PC-9 (cell line): ENCODE measurements around the gene P2RX7. TPM values are rescaled to one million over a fixed set of nuclear protein-coding genes. Genes with fewer than 3 reads are reported as not detected.

Source experiments
- BruUV-seq: library from RNA; stranded (reverse); fragments of 400-500 nt; replicated peaks from 2 replicates; lab custom pipeline; 2021; lab: Mats Ljungman, UMichigan
- CTCF ChIA-PET: fragments of 300-600 bp; sonication (Branson Sonifier 250); formaldehyde crosslinking; loops from one replicate; lab custom pipeline; 2022; ENCODE audit warnings: antibody characterized with exemption; lab: Charles Lee
- POLR2A ChIA-PET: fragments of 300-600 bp; sonication (Branson Sonifier 250); formaldehyde crosslinking; loops from one replicate; lab custom pipeline; 2022; ENCODE audit warnings: antibody characterized with exemption; ENCODE audit not compliant: unreplicated experiment; lab: Charles Lee
- DNase-seq, 2 experiments: peaks; one replicate each; pipeline versions ENCODE4 v3.0.0 to v3.0.0-alpha.2; 2015 to 2022; ENCODE audit warnings: mixed read lengths in 1 of 2
- H2AFZ ChIP-seq: fragments of 200-600 bp; sonication (generic); 2 replicates; pipeline ENCODE4 v1.8.1; 2017; ENCODE audit warnings: antibody characterized with exemption
- H3F3A ChIP-seq: fragments of 200-600 bp; sonication (generic); 2 replicates; pipeline ENCODE4 v1.8.1; 2017; ENCODE audit warnings: antibody characterized with exemption, mild to moderate bottlenecking, low read depth; ENCODE audit not compliant: insufficient read depth
- H3K27ac ChIP-seq: fragments of 200-600 bp; sonication (generic); 2 replicates; pipeline ENCODE4 v1.6.1; 2016; ENCODE audit warnings: mixed run types
- H3K27me3 ChIP-seq: fragments of 200-600 bp; sonication (generic); 2 replicates; pipeline ENCODE4 v1.6.1; 2016; ENCODE audit warnings: low read depth, mixed run types; ENCODE audit not compliant: insufficient read depth
- H3K36me3 ChIP-seq: fragments of 200-600 bp; sonication (generic); 2 replicates; pipeline ENCODE4 v1.6.1; 2016; ENCODE audit warnings: low read depth, mixed run types
- H3K4me1 ChIP-seq: fragments of 200-600 bp; sonication (generic); replicated peaks from 2 replicates; pipeline ENCODE4 v1.6.1; 2016; ENCODE audit warnings: mixed run types; ENCODE audit not compliant: insufficient read depth
- H3K4me2 ChIP-seq: fragments of 200-600 bp; sonication (generic); 2 replicates; pipeline ENCODE4 v1.6.1; 2017; ENCODE audit warnings: mixed run types
- H3K4me3 ChIP-seq: fragments of 200-600 bp; sonication (generic); 2 replicates; pipeline ENCODE4 v1.6.1; 2016; ENCODE audit warnings: mixed run types
- H3K79me2 ChIP-seq: fragments of 200-600 bp; sonication (generic); 2 replicates; pipeline ENCODE4 v1.6.1; 2017; ENCODE audit warnings: low read depth, mixed run types
- H3K9me2 ChIP-seq: fragments of 200-600 bp; sonication (generic); 2 replicates; pipeline ENCODE4 v1.8.1; 2017; ENCODE audit warnings: mild to moderate bottlenecking; ENCODE audit not compliant: insufficient read depth
- H3K9me3 ChIP-seq: fragments of 200-600 bp; sonication (generic); 2 replicates; pipeline ENCODE4 v1.8.1; 2016; ENCODE audit warnings: low read depth; ENCODE audit not compliant: insufficient read depth
- H4K20me1 ChIP-seq: fragments of 200-600 bp; sonication (generic); 2 replicates; pipeline ENCODE4 v1.8.1; 2017; ENCODE audit not compliant: insufficient read depth
- EZH2 ChIP-seq: fragments of 200-600 bp; sonication (generic); IDR thresholded peaks from 2 replicates; pipeline ENCODE4 v1.8.0; 2017; ENCODE audit warnings: antibody characterized with exemption, low read depth
- intact Hi-C: fragments of 100-400 bp; cut with micrococcal nuclease; formaldehyde crosslinking; loops from one replicate; pipeline ENCODE4 v1.10.0; 2022; ENCODE audit not compliant: unreplicated experiment
- total RNA-seq: library from RNA; stranded (reverse); gene quantifications from 2 replicates; pipeline ENCODE4 v1.2.3, GENCODE V29; 2021
- TF ChIP-seq, protein P1 (sequence below): fragments of 200-600 bp; sonication (generic); conservative IDR thresholded peaks from 2 replicates; pipeline ENCODE4 v1.6.1; 2017; ENCODE audit warnings: mixed run types, antibody characterized with exemption, mild to moderate bottlenecking, moderate library complexity

Gene P2RX7
- total RNA-seq, 1 experiment from 2014 or later = 3.2 TPM

DNA sequence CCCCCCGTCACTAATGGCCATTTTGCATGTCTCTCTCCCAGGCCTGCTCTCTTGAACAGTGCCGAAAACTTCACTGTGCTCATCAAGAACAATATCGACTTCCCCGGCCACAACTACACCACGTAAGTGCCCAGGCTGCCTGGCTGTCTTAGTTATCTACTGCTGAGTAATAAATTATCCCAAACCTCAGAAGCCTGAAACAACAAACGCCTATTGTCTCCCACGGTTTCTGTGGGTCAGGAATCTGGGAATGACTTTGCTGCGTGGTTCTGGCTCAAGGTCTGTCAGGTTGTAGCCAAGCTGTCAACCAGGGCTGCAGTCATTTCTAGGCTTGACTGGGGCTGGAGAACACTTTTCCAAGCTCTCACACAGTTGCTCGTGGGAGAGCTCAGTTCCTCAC lies 32.6 kb downstream of the P2RX7 start:
- ChIA-PET POLR2A (no interaction called here), CTCF (no interaction called here)
- Histone ChIP-seq H3K4me3 (no peak overlapping the region), H3K36me3 (no peaks in the 10 kb centered on the region), H3K4me1 (peaks cover 5% of the 10 kb centered on the region), H3K79me2 (no peaks in the 10 kb centered on the region), H4K20me1 (no peaks in the 10 kb centered on the region), H3K9me2 (no peaks in the 10 kb centered on the region), H3K27ac (no peak overlapping the region), H2AFZ (no peak overlapping the region), H3K4me2 (no peak overlapping the region), H3K27me3 (no peaks in the 10 kb centered on the region), H3K9me3 (no peaks in the 10 kb centered on the region), H3F3A (peaks cover 7% of the 10 kb centered on the region; the same call in 1 of the 2 replicates)
- TF ChIP-seq EZH2 = no peak
- TF ChIP-seq, protein P1, sequence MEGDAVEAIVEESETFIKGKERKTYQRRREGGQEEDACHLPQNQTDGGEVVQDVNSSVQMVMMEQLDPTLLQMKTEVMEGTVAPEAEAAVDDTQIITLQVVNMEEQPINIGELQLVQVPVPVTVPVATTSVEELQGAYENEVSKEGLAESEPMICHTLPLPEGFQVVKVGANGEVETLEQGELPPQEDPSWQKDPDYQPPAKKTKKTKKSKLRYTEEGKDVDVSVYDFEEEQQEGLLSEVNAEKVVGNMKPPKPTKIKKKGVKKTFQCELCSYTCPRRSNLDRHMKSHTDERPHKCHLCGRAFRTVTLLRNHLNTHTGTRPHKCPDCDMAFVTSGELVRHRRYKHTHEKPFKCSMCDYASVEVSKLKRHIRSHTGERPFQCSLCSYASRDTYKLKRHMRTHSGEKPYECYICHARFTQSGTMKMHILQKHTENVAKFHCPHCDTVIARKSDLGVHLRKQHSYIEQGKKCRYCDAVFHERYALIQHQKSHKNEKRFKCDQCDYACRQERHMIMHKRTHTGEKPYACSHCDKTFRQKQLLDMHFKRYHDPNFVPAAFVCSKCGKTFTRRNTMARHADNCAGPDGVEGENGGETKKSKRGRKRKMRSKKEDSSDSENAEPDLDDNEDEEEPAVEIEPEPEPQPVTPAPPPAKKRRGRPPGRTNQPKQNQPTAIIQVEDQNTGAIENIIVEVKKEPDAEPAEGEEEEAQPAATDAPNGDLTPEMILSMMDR = no peak
- no peak for DNase-seq
- BruUV-seq = no TSS peak
- intact Hi-C loops = no loop called here

DNA sequence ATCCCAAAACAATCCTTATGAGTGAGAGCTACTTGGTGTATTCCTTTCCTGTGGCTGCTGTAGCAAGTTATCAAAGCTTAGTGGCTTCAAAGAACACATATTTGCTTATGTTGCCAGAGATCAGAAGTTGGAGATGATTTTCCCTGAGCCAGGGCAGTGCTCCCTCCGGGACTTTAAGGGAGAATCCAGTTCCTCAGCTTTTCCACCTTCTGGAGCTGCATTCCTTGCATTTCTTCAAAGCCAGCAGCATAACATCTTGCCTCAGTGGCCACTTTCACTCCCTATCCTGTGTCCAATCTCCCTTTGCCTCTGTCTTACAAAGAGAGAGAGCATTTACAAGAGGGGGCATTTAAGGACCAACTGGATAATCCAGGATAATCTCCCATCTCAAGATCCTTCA lies 33.7 kb downstream of the P2RX7 start:
- no TSS peak for BruUV-seq
- H3K9me2 ChIP-seq = no peaks in the 10 kb centered on the region
- intact Hi-C loops = no loop called here
- no peaks in the 10 kb centered on the region for H3K27me3 ChIP-seq
- no peak overlapping the region for H2AFZ ChIP-seq
- no peaks in the 10 kb centered on the region for H3K79me2 ChIP-seq
- H3K9me3 ChIP-seq = no peaks in the 10 kb centered on the region
- TF ChIP-seq EZH2 = no peak
- TF ChIP-seq, protein P1 = no peak
- no peak overlapping the region for H3K4me2 ChIP-seq
- H4K20me1 ChIP-seq = no peaks in the 10 kb centered on the region
- ChIA-PET CTCF (interaction anchor here (0.7 kb wide), 1 partner anchor 460 kb away, joined by 3 read pairs; no protein-coding TSS in a partner anchor), POLR2A (no interaction called here)
- DNase-seq = no peak
- peaks cover 15% of the 10 kb centered on the region for H3K4me1 ChIP-seq
- H3F3A ChIP-seq = peaks cover 17% of the 10 kb centered on the region; the same call in 1 of the 2 replicates
- H3K36me3 ChIP-seq = no peaks in the 10 kb centered on the region
- H3K4me3 ChIP-seq = no peak overlapping the region
- H3K27ac ChIP-seq = no peak overlapping the region

DNA sequence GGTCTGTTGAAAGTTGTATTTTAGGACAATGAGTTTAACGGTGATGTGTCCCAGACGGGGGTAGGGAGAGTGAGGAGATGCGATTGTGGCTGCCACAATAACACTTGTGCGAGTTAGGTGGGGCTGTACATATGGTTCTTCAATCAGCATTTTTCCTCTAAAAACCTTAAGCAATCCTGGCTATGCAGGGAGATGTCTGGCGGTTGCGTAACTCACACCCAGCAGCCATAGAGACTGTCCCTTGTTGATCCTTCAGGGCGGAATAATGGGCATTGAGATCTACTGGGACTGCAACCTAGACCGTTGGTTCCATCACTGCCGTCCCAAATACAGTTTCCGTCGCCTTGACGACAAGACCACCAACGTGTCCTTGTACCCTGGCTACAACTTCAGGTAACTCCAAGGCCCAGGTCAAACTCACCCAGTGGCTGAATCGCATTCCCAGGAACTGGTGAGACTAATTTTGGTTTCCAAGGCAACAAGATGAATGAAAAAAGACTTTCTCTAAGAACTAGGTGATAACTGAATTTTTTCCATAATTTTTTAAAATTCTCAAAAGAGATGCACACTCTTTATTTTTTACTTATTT lies 34.6 kb downstream of the P2RX7 start:
- Histone ChIP-seq H3K4me1 (peaks cover 19% of the 10 kb centered on the region), H3K27ac (no peak overlapping the region), H3K27me3 (no peaks in the 10 kb centered on the region), H3K36me3 (no peaks in the 10 kb centered on the region), H3F3A (peaks cover 25% of the 10 kb centered on the region; the same call in 1 of the 2 replicates), H3K9me3 (no peaks in the 10 kb centered on the region), H3K4me3 (no peak overlapping the region), H3K9me2 (no peaks in the 10 kb centered on the region), H2AFZ (no peak overlapping the region), H4K20me1 (no peaks in the 10 kb centered on the region), H3K4me2 (no peak overlapping the region), H3K79me2 (no peaks in the 10 kb centered on the region)
- TF ChIP-seq EZH2 = no peak
- POLR2A ChIA-PET = no interaction called here
- CTCF ChIA-PET = no interaction called here
- intact Hi-C loops = no loop called here
- DNase-seq = no peak
- BruUV-seq = no TSS peak
